GM12891 (cell line): Measurements from ENCODE around the gene ZC3H12C.

Experiments
- POLR2A ChIP-seq: IDR thresholded peaks from 2 replicates; pipeline ENCODE4 v1.6.1; 2011; ENCODE audit warnings: low read depth, low read length, control low read depth
- POLR2AphosphoS5 ChIP-seq: IDR thresholded peaks from 2 replicates; pipeline ENCODE4 v1.6.1; 2011; ENCODE audit warnings: low read depth, low read length, control low read depth
- SPI1 ChIP-seq: IDR thresholded peaks from 2 replicates; pipeline ENCODE4 v1.6.1; 2011; ENCODE audit warnings: low read depth, low read length, control low read depth

- no peak for TF ChIP-seq POLR2AphosphoS5
- no peak for TF ChIP-seq POLR2A
- no peak for TF ChIP-seq SPI1
These were observed 13.6 kb downstream of the ZC3H12C start for GRCh38 chr11:110106713-110107274.
